ENCODE results near the gene TMEM237.

Gene TMEM237

DNA sequence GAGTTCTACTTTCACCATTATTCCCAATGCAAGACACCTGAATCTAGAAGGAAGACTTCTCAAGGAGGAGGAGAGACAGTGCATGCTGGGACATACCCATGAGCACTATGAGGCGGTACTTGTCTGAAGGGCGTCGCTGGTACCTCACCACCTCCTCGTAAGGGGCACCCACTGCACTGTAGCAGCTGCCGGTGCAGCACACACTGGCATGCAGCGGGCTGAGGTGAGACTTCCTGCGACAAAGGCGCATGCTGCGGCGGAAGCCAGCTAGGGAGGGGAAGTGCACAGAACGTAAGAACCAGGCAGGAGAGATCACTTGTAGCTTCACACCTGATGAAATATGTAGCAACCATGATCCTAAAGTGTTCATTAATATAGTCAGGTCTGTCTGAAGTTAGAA is 12.8 kb upstream of the TMEM237 start:
- TF ChIP-seq, protein P1, sequence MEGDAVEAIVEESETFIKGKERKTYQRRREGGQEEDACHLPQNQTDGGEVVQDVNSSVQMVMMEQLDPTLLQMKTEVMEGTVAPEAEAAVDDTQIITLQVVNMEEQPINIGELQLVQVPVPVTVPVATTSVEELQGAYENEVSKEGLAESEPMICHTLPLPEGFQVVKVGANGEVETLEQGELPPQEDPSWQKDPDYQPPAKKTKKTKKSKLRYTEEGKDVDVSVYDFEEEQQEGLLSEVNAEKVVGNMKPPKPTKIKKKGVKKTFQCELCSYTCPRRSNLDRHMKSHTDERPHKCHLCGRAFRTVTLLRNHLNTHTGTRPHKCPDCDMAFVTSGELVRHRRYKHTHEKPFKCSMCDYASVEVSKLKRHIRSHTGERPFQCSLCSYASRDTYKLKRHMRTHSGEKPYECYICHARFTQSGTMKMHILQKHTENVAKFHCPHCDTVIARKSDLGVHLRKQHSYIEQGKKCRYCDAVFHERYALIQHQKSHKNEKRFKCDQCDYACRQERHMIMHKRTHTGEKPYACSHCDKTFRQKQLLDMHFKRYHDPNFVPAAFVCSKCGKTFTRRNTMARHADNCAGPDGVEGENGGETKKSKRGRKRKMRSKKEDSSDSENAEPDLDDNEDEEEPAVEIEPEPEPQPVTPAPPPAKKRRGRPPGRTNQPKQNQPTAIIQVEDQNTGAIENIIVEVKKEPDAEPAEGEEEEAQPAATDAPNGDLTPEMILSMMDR (conservative IDR thresholded peaks at IDR 0.05), result no peak
- no peak overlapping the region for H3K27ac ChIP-seq

DNA sequence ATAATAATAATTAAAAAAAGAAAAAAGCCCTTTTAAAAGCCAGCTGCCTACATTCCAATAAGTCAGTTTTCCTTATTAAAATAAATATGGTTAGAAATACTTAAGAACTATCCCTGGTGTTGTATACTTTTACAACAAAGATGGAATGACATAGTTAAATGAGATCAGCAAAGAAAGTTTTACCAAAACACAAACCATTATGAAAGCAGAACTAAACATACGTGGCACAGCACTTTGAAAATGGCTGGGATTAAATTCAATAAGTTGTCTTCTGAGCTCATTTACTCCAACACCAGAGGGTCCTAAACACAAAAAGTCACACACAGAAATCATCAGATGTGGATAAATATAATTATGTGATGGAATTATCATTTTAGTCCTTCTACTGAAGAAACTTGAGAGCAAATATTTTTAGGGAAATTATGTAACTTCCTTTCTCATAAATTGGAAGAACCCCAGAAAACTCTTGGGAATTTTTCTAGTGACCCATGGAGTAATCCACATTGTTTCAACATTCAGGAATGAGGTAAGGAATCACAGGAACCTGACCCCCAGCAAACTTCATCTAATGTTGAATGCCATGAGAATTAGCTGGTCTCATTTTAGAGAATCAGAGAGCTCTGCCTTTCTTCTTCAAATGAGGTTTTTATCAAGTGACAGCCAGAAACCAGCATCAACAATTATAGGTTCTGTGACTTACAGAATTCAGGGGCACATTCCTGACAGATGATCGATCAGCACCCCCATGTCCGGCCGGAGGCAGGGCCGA is 11.5 kb upstream of the TMEM237 start:
- no peak overlapping the region for H3K27ac ChIP-seq
- TF ChIP-seq, protein P1 (conservative IDR thresholded peaks at IDR 0.05), result no peak

DNA sequence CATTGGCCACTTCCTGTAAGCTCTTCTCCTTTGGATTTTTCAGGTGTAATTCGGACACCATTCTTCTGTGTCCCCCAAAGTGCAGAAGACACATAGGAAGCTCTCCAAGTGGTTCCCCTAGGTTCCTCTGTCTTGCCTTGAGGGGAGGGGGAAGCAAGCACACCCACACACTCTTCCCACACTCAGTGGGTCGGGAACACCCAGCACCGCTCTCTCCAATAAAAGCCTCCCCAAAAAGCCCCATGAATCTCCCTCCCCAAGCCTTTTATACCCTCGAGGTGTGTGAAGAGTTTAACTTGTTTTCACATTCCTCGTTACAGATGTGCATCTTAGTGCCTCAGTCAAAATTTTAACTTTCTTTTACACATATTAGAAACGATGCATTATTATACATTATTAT is 9.9 kb upstream of the TMEM237 start:
- H3K27ac ChIP-seq, result no peak overlapping the region
- TF ChIP-seq, protein P1 (conservative IDR thresholded peaks at IDR 0.05), result no peak

DNA sequence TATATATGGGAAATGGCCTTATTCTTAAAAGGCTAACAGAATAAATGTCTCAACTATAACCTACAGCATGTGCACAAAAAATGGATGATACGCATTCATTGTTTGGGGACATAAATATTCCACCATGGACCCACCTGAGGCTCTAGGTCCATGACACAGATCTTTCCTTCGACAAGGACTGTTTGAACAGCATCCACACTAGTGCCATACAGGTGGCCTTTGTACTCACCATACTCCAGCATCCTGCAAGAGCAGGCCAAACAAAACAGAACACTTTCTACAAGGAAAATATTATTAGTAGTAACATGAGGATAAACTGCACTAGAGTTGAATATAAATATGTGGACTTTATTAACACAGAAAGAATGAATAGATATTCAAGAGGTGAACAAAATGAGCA is 6.1 kb upstream of the TMEM237 start:
- TF ChIP-seq, protein P1 (conservative IDR thresholded peaks at IDR 0.05), result no peak

DNA sequence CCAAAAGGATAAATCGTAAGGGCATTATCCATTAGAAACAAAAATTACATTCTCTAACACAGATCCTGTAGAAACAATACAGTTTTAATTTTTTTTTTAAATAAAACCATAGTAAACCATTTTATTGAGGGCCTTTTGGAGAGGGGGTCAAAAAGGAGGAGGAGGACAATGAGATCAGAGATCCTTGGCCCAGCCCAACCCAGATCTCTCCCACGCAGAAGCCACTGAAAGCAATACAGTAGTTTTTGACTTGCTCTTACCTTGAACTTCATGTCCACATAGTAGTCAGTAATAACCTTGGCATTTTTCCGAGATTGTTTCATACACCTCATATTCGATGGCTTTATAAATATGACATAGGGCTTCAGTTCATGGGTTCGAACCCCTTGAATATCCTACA is 4.1 kb upstream of the TMEM237 start:
- TF ChIP-seq, protein P1 (conservative IDR thresholded peaks at IDR 0.05), result no peak
- H3K27ac ChIP-seq, result no peak overlapping the region

More for the DNA sequence above, 6.1 kb upstream of the TMEM237 start:
- H3K27ac ChIP-seq, result no peak overlapping the region

DNA sequence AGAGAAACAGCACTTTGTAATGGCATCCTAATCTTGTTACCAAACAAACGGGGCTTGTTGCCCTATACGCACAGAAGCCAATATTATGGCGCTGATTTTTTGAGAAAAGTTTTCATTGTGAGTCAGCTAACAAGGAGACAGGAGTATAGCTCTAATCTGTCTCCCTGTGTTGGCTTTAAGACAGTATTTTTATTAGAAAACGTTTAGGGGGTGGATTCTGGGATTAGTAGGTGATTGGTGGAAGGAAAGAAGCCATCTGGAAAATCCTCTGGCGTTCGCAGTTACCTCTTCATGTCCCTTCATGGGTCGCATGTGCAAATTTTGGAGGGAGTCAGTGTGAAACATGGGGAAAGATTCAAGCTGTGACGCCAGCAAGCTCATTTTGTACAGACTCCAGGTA is 698 bp upstream of the TMEM237 start:
- peak overlapping the region; percentile 85 for H3K27ac ChIP-seq
- TF ChIP-seq, protein P1 (conservative IDR thresholded peaks at IDR 0.05), result no peak

DNA sequence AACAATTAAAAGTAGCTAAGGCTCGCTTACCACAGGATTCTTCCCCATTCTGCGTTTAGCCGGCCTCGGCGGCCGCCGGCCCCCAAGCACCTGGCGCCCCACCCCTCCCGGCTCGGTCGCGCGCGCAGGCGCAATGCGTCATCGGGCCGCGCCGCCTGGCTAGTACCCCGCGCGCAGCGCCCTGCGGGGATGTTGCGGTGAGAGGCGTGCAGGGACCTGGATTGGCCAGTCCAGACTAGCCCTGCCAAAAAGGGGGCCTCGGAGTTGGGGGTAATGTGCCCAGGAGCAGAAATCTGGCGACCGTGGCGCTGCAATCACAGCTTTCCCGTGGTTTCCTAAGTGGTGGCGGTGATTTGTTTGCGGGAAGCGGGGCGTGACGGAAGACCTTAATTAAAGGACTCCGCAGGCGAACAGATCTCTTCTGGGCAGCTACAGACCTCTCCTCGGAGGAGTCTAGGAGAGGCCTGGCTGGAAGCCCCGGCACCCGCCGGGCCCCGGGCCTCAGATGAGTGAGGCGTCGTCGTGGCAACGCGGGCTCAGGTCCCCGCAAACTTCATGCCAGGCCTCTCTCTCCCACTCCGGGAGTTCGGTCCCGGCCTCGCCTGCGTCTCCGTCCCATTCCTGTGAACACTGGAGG is 606 bp downstream of the TMEM237 start:
- H3K27ac ChIP-seq, result peak overlapping the region; percentile 85
- TF ChIP-seq, protein P1 (conservative IDR thresholded peaks at IDR 0.05), result no peak

Measured in VCaP (cell line).